ENCODE measurements around the gene SND1. TPM values are rescaled to one million over a fixed set of nuclear protein-coding genes. Genes with fewer than 3 reads are reported as not detected.

SND1 gene
- total and polyA plus RNA-seq, 2 of the 4 experiments (the other 2 are of a cell fraction), result 154 to 294 TPM

DNA sequence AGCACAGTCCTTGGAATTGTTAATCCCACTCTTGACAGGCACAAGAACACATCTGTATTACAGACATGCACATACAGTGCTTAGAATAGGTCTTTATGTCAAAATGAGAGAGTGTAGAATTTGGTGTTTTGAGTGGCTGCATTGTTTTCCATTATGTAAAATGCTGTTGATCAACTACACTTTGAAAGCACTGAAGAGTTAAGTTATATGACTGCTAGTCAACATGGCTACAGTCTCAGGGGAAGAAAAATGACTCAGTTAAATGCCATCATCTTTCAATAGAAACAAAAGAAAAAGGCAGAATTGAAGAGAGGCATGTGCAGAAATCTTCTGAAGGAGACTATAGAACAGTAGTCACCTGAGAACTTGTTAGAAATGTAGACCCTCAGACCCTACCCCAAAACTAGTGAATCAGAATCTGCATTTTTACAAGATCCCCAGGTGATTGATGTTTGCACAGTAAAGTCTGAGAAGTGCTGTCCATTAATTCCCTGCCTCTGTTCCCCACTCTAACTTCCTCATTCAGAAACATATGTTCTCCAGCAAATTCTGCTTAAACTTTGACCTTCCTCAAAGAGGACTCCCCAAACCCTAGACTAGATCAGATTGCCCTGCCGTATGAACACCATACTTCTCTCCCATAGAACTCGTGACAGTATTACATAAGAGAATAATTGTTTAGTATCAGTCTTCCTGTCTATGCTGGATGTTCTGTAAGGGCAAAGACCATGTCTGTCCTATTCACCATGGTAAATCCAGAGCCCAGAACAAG lies 16.0 kb downstream of the SND1 start:
- H2BK20ac ChIP-seq (ENCODE audit: low read depth, low read length), result peak overlapping the region; percentile 68
- H3K4me3 ChIP-seq (ENCODE audit: insufficient read depth, low read depth, low read length), result no peak overlapping the region
- H2BK15ac ChIP-seq (ENCODE audit: low read depth, low read length), result peak overlapping the region; percentile 8; the same call in 1 of the 3 replicates
- H3K4ac ChIP-seq (ENCODE audit: low read depth, low read length), result peak overlapping the region; percentile 91
- H3K18ac ChIP-seq (ENCODE audit: low read depth, low read length), result peak overlapping the region; percentile 78; the same call in 1 of the 2 replicates
- no peaks in the 10 kb centered on the region for H3K9me3 ChIP-seq (ENCODE audit: control insufficient read depth, insufficient read depth, low read length)
- H4K91ac ChIP-seq (ENCODE audit: insufficient read depth, low read depth, low read length), result peak overlapping the region; percentile 90
- ATAC-seq (ENCODE audit: low read depth) (peak; percentile 44), DNase-seq (peak; percentile 44)
- peaks cover 12% of the 10 kb centered on the region for H3K9me1 ChIP-seq (ENCODE audit: insufficient read depth, low read length)
- POLR2A ChIA-PET (ENCODE audit: unreplicated experiment), result no interaction called here
- H2AFZ ChIP-seq (replicated peaks; ENCODE audit: low read length, poor library complexity), result no peak overlapping the region
- peak overlapping the region; percentile 83 for H3K23ac ChIP-seq (ENCODE audit: low read depth, low read length)
- intact Hi-C loops (cut with micrococcal nuclease), result no loop called here
- peaks cover 6% of the 10 kb centered on the region for H3K36me3 ChIP-seq (ENCODE audit: control insufficient read depth, insufficient read depth, low read length)
- H4K5ac ChIP-seq (ENCODE audit: low read depth, low read length), result peak overlapping the region; percentile 58; the same call in 1 of the 2 replicates
- dilution Hi-C loops (cut with HindIII; ENCODE audit: low sequenced_read_pairs, unreplicated experiment), result no loop called here
- H3K27ac ChIP-seq (ENCODE audit: insufficient read depth, low read length), result no peak overlapping the region
- peak overlapping the region; percentile 18 for H2AK9ac ChIP-seq (replicated peaks; ENCODE audit: low read depth, low read length, poor library complexity)
- H4K8ac ChIP-seq (ENCODE audit: low read depth in 2 of 2, low read length in 2 of 2), result peak overlapping the region; percentile 6 to 93; a peak in 2 of 4 replicates
- peaks cover 17 to 64% of the 10 kb centered on the region in 2 experiments for H3K79me1 ChIP-seq (ENCODE audit: low read depth in 1 of 2, low read length in 2 of 2)
- H3K27me3 ChIP-seq (ENCODE audit: control insufficient read depth, insufficient read depth, low read length), result no peaks in the 10 kb centered on the region
- H3K56ac ChIP-seq (ENCODE audit: extremely low read depth, insufficient read depth, low read length), result peak overlapping the region; percentile 54; the same call in 1 of the 2 replicates
- peak overlapping the region; percentile 75; the same call in 1 of the 2 replicates for H2AK5ac ChIP-seq (ENCODE audit: low read depth, low read length)
- peak overlapping the region; percentile 68 for H3K14ac ChIP-seq (replicated peaks; ENCODE audit: low read depth, low read length)
- H2BK5ac ChIP-seq (ENCODE audit: low read depth, low read length, poor library complexity, severe bottlenecking), result peak overlapping the region; percentile 91
- no CpG with 5 or more reads among the region's 2 CpGs for WGBS, 2 experiments (ENCODE audit: extremely low coverage in 2 of 2, insufficient read length in 1 of 2)
- H3K4me1 ChIP-seq (ENCODE audit: control insufficient read depth, insufficient read depth, low read length), result peaks cover 16% of the 10 kb centered on the region
- no peak overlapping the region; the same call in 1 of the 2 replicates for H3K9ac ChIP-seq (ENCODE audit: low read depth, low read length)
- H2BK120ac ChIP-seq (ENCODE audit: low read depth, low read length), result peak overlapping the region; percentile 86
- CTCF ChIA-PET, result no interaction called here
- BruUV-seq (replicated peaks), result no TSS peak
- no peak for TF ChIP-seq CEBPB (IDR thresholded peaks at IDR 0.05; ENCODE audit: low read depth, low read length)
- no peak for TF ChIP-seq RAD21 (IDR thresholded peaks at IDR 0.05; ENCODE audit: low read length)
- TF ChIP-seq MAZ (IDR thresholded peaks at IDR 0.05; ENCODE audit: borderline replicate concordance, low read depth, low read length), result no peak
- TF ChIP-seq USF2 (IDR thresholded peaks at IDR 0.05; ENCODE audit: low read depth, low read length), result no peak
- TF ChIP-seq POLR2A (IDR thresholded peaks at IDR 0.05; ENCODE audit: low read depth, low read length), result no peak
- no peak for TF ChIP-seq BHLHE40 (IDR thresholded peaks at IDR 0.05; ENCODE audit: low read depth, low read length)
- TF ChIP-seq RFX5 (IDR thresholded peaks at IDR 0.05; ENCODE audit: low read depth, low read length), result no peak
- TF ChIP-seq SMC3 (IDR thresholded peaks at IDR 0.05; ENCODE audit: low read depth, low read length), result no peak
- no peak for TF ChIP-seq CHD1 (IDR thresholded peaks at IDR 0.05; ENCODE audit: low read depth, low read length)
- H4K20me1 ChIP-seq (ENCODE audit: insufficient read depth, low read length), result peaks cover 51% of the 10 kb centered on the region
- peak overlapping the region; percentile 65; the same call in 1 of the 2 replicates for H3K4me2 ChIP-seq (ENCODE audit: low read depth, low read length)
- in situ Hi-C loops (cut with MboI; ENCODE audit: low sequenced_read_pairs), result no loop called here
